Measurements from ENCODE around the gene ETF1.

The ETF1 gene

GRCh38 chr5:138498376-138498775, 44.7 kb downstream of the ETF1 start:
- TF ChIP-seq Cebpa-rat (IDR thresholded peaks at IDR 0.05), result no peak
- H3K4me2 ChIP-seq, result no peak overlapping the region

GRCh38 chr5:138495351-138495750, 47.7 kb downstream of the ETF1 start:
- Histone ChIP-seq H3K4me3 (no peak overlapping the region), H4K20me1 (no peaks in the 10 kb centered on the region), H3K27me3 (peaks cover 0 to 8% (median 0%) of the 10 kb centered on the region in 11 experiments; a peak in 2 of 22 replicates), H3K9ac (no peak overlapping the region), H3K4me2 (no peak overlapping the region), H3K9me3 (replicated peaks in 1 of 11) (no peaks in the 10 kb centered on the region), H3K4me1 (peaks cover 30 to 41% (median 37%) of the 10 kb centered on the region in 10 experiments), H3K36me3 (peaks cover 0 to 4% (median 0%) of the 10 kb centered on the region in 11 experiments; a peak in 1 of 22 replicates), H3K27ac (no peak overlapping the region)
- no peak for TF ChIP-seq Cebpa-rat (IDR thresholded peaks at IDR 0.05)

More at GRCh38 chr5:138498376-138498775, 44.7 kb downstream of the ETF1 start:
- no peak overlapping the region for H3K4me3 ChIP-seq
- peaks cover 0 to 4% (median 0%) of the 10 kb centered on the region in 11 experiments; a peak in 1 of 22 replicates for H3K36me3 ChIP-seq
- no peaks in the 10 kb centered on the region for H3K27me3 ChIP-seq
- H3K4me1 ChIP-seq, result peaks cover 6 to 14% (median 12%) of the 10 kb centered on the region in 10 experiments
- no peaks in the 10 kb centered on the region for H3K9me3 ChIP-seq (replicated peaks in 1 of 11)
- peaks cover 0 to 14% (median 2%) of the 10 kb centered on the region in 11 experiments; a peak in 9 of 22 replicates for H4K20me1 ChIP-seq
- no peak overlapping the region for H3K9ac ChIP-seq
- H3K27ac ChIP-seq, result no peak overlapping the region

- peaks cover 0 to 8% (median 0%) of the 10 kb centered on the region in 11 experiments; a peak in 2 of 22 replicates for H3K27me3 ChIP-seq
- peak overlapping the region; percentile 68 to 86 (median 77) for H3K4me3 ChIP-seq
- peak overlapping the region; percentile 71 to 92 (median 86) for H3K27ac ChIP-seq
- H3K4me1 ChIP-seq, result peaks cover 30 to 68% (median 58%) of the 10 kb centered on the region in 10 experiments
- H3K9me3 ChIP-seq (replicated peaks in 1 of 11), result no peaks in the 10 kb centered on the region
- TF ChIP-seq Cebpa-rat (IDR thresholded peaks at IDR 0.05), result no peak
- peak overlapping the region; percentile 78 to 94 (median 88) for H3K9ac ChIP-seq
- H4K20me1 ChIP-seq, result no peaks in the 10 kb centered on the region
- H3K4me2 ChIP-seq, result peak overlapping the region; percentile 97 to 99 (median 98)
- peaks cover 0 to 1% (median 0%) of the 10 kb centered on the region in 11 experiments; a peak in 1 of 22 replicates for H3K36me3 ChIP-seq
Observed at GRCh38 chr5:138492560-138493045, 50.4 kb downstream of the ETF1 start.

- H3K4me3 ChIP-seq, result peak overlapping the region; percentile 68 to 86 (median 77)
- H4K20me1 ChIP-seq, result no peaks in the 10 kb centered on the region
- H3K9me3 ChIP-seq (replicated peaks in 1 of 11), result no peaks in the 10 kb centered on the region
- peak overlapping the region; percentile 78 to 94 (median 88) for H3K9ac ChIP-seq
- peaks cover 30 to 75% (median 64%) of the 10 kb centered on the region in 10 experiments for H3K4me1 ChIP-seq
- H3K4me2 ChIP-seq, result peak overlapping the region; percentile 97 to 99 (median 98)
- peaks cover 0 to 8% (median 0%) of the 10 kb centered on the region in 11 experiments; a peak in 2 of 22 replicates for H3K27me3 ChIP-seq
- no peaks in the 10 kb centered on the region for H3K36me3 ChIP-seq
- peak overlapping the region; percentile 71 to 92 (median 86) for H3K27ac ChIP-seq
- no peak for TF ChIP-seq Cebpa-rat (IDR thresholded peaks at IDR 0.05)
Observed at GRCh38 chr5:138491669-138492559, 51.1 kb downstream of the ETF1 start.

GRCh38 chr5:138491284-138491648, 51.8 kb downstream of the ETF1 start:
- peaks cover 30 to 82% (median 71%) of the 10 kb centered on the region in 10 experiments for H3K4me1 ChIP-seq
- H3K4me2 ChIP-seq, result peak overlapping the region; percentile 96 to 99 (median 98)
- H3K9me3 ChIP-seq (replicated peaks in 1 of 11), result no peaks in the 10 kb centered on the region
- TF ChIP-seq Cebpa-rat (IDR thresholded peaks at IDR 0.05), result no peak
- no peaks in the 10 kb centered on the region for H3K36me3 ChIP-seq
- H4K20me1 ChIP-seq, result no peaks in the 10 kb centered on the region
- H3K4me3 ChIP-seq, result peak overlapping the region; percentile 68 to 86 (median 77); a peak in 18 of 20 replicates
- H3K27me3 ChIP-seq, result peaks cover 0 to 8% (median 0%) of the 10 kb centered on the region in 11 experiments; a peak in 2 of 22 replicates
- H3K27ac ChIP-seq, result peak overlapping the region in 9 of 11 experiments; percentile 46 to 92 (median 76); a peak in 15 of 22 replicates
- H3K9ac ChIP-seq, result peak overlapping the region; percentile 78 to 94 (median 88)

GRCh38 chr5:138490648-138491283, 52.3 kb downstream of the ETF1 start:
- peak overlapping the region in 8 of 11 experiments; percentile 86 to 94 (median 89); a peak in 9 of 22 replicates for H3K9ac ChIP-seq
- H3K4me1 ChIP-seq, result peaks cover 30 to 85% (median 74%) of the 10 kb centered on the region in 10 experiments
- peaks cover 0 to 8% (median 0%) of the 10 kb centered on the region in 11 experiments; a peak in 2 of 22 replicates for H3K27me3 ChIP-seq
- no peak for TF ChIP-seq Cebpa-rat (IDR thresholded peaks at IDR 0.05)
- no peaks in the 10 kb centered on the region for H3K36me3 ChIP-seq
- peak overlapping the region; percentile 96 to 99 (median 98) for H3K4me2 ChIP-seq
- H3K9me3 ChIP-seq (replicated peaks in 1 of 11), result no peaks in the 10 kb centered on the region
- H3K27ac ChIP-seq, result peak overlapping the region in 2 of 11 experiments; percentile 82 to 92; a peak in 2 of 22 replicates
- H3K4me3 ChIP-seq, result peak overlapping the region in 6 of 10 experiments; percentile 70 to 86 (median 79); a peak in 9 of 20 replicates
- H4K20me1 ChIP-seq, result no peaks in the 10 kb centered on the region

GRCh38 chr5:138489683-138490061, 53.4 kb downstream of the ETF1 start:
- Histone ChIP-seq H3K4me1 (peaks cover 30 to 90% (median 74%) of the 10 kb centered on the region in 10 experiments), H3K9ac (no peak overlapping the region; a peak in 1 of 22 replicates), H4K20me1 (no peaks in the 10 kb centered on the region), H3K36me3 (no peaks in the 10 kb centered on the region), H3K4me3 (no peak overlapping the region), H3K9me3 (replicated peaks in 1 of 11) (no peaks in the 10 kb centered on the region), H3K27me3 (peaks cover 0 to 8% (median 0%) of the 10 kb centered on the region in 11 experiments; a peak in 2 of 22 replicates), H3K4me2 (peak overlapping the region in 5 of 11 experiments; percentile 66 to 98 (median 98); a peak in 10 of 22 replicates), H3K27ac (no peak overlapping the region)
- no peak for TF ChIP-seq Cebpa-rat (IDR thresholded peaks at IDR 0.05)

- no peak for TF ChIP-seq Cebpa-rat (IDR thresholded peaks at IDR 0.05)
- Histone ChIP-seq H3K4me2 (peak overlapping the region in 8 of 11 experiments; percentile 35 to 98 (median 81); a peak in 12 of 22 replicates), H3K4me1 (peaks cover 25 to 79% (median 63%) of the 10 kb centered on the region in 10 experiments), H3K27ac (peak overlapping the region in 2 of 11 experiments; percentile 65 to 68; a peak in 3 of 22 replicates), H3K9me3 (replicated peaks in 1 of 11) (no peaks in the 10 kb centered on the region), H3K9ac (no peak overlapping the region), H4K20me1 (no peaks in the 10 kb centered on the region), H3K4me3 (no peak overlapping the region), H3K36me3 (no peaks in the 10 kb centered on the region), H3K27me3 (peaks cover 0 to 8% (median 0%) of the 10 kb centered on the region in 11 experiments; a peak in 2 of 22 replicates)
Observed at GRCh38 chr5:138488481-138488945, 54.5 kb downstream of the ETF1 start.

Data from BLaER1 treated with 17β-estradiol and CSF1 and Interleukin-3, amounts not matched to agents 10 nM and 100 nM (cell line).